Effector memory CD4-positive, alpha-beta T cell (primary cell): ENCODE results near the gene PAM.
"Not testable (repeated sequence)": the region's sequence is repeated elsewhere in the genome, so short reads cannot be mapped to it uniquely, and the experiment has no call there.

Experiments used
- DNase-seq, 3 donors: peaks; one replicate each; pipeline ENCODE4 v3.0.0-alpha.2; 2020
- H3K27ac ChIP-seq: 2 replicates; pipeline ENCODE4 v1.7.0; 2013; ENCODE audit warnings: mild to moderate bottlenecking, low read length, moderate library complexity; ENCODE audit not compliant: insufficient read depth, poor library complexity, severe bottlenecking
- H3K27me3 ChIP-seq: replicated peaks from 2 replicates; pipeline ENCODE4 v1.7.0; 2013; ENCODE audit warnings: mild to moderate bottlenecking, low read length; ENCODE audit not compliant: insufficient read depth, control insufficient read depth, poor library complexity, severe bottlenecking
- H3K36me3 ChIP-seq: 2 replicates; pipeline ENCODE4 v1.7.0; 2013; ENCODE audit warnings: mild to moderate bottlenecking, low read length, moderate library complexity; ENCODE audit not compliant: control insufficient read depth, insufficient read depth
- H3K4me1 ChIP-seq: 2 replicates; pipeline ENCODE4 v1.7.0; 2013; ENCODE audit warnings: low read length, mild to moderate bottlenecking; ENCODE audit not compliant: control insufficient read depth, insufficient read depth, poor library complexity, severe bottlenecking
- H3K4me3 ChIP-seq: 2 replicates; pipeline ENCODE4 v1.7.0; 2013; ENCODE audit warnings: low read length, low read depth, mild to moderate bottlenecking; ENCODE audit not compliant: insufficient read depth, poor library complexity, severe bottlenecking
- H3K9me3 ChIP-seq: 2 replicates; pipeline ENCODE4 v1.7.0; 2013; ENCODE audit warnings: mild to moderate bottlenecking, low read length, moderate library complexity; ENCODE audit not compliant: control insufficient read depth

PAM gene

DNA sequence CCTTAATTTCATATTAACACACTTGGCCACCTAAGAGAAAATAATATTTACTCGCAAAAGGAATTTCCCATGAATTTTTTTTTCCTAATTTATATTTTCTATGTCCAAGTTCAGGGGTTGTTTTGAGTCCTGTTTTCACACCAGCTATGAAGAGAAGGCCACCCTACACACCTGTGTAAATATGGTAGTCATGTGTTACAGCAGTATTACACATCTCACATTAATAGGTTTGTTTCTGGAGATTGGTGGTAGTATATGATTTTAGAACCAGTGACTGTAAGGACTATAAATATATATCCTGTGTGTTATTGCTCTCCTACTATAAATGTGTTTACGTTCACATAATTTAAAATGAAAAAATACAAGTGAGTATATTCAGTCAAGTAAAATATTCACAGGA, 147.5 kb downstream of the PAM start:
- Histone ChIP-seq H3K4me1 (no peaks in the 10 kb centered on the region), H3K9me3 (no peaks in the 10 kb centered on the region), H3K36me3 (no peaks in the 10 kb centered on the region), H3K4me3 (no peak overlapping the region), H3K27me3 (no peaks in the 10 kb centered on the region), H3K27ac (no peak overlapping the region)
- no peak for DNase-seq

DNA sequence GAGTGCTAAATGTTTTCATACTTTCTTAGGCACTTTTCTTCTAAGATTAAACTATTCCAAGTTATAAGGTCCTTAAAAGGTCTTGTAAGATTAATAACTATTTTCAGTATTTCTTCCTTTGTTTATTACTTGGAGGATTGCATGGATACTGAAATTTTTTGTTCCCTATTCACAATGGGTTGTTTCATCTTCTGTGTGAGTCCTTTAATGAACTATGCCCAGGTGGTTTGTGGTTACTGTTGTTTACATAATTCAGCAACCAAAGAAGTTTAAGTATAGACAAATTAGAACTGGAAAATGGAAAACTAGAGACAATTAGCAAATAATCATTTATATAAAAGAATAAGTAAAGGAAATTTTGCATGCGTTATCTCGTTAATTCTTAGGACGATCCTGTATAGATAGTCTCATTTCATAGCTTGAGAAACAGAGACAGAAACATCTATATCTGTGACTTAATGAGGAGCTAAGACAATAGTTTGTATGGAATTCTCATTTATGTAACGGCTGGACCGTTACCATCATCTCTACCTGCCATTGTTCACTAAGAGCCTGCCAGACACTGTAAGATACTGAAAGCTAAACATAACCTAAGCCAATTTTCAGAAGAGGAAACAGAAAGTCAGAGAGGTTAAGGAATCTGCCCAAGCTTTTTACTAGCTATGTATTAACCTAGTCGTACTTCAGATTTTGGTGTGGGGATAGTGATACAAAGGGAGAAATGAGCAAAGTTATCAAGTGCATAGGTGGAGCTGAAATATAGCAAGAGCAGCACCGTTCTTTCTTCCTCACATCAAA, 148.2 kb downstream of the PAM start:
- H3K4me3 ChIP-seq = no peak overlapping the region
- no peaks in the 10 kb centered on the region for H3K27me3 ChIP-seq
- DNase-seq = no peak
- no peak overlapping the region for H3K27ac ChIP-seq
- no peaks in the 10 kb centered on the region for H3K36me3 ChIP-seq
- no peaks in the 10 kb centered on the region for H3K9me3 ChIP-seq
- H3K4me1 ChIP-seq = no peaks in the 10 kb centered on the region

- Histone ChIP-seq H3K4me3 (no peak overlapping the region), H3K27me3 (no peaks in the 10 kb centered on the region), H3K27ac (no peak overlapping the region), H3K4me1 (no peaks in the 10 kb centered on the region), H3K36me3 (no peaks in the 10 kb centered on the region), H3K9me3 (no peaks in the 10 kb centered on the region)
- no peak for DNase-seq
These were observed 150.0 kb downstream of the PAM start for GRCh38 chr5:102905056-102905455.

- not testable (repeated sequence) for H3K36me3 ChIP-seq, H3K9me3 ChIP-seq, H3K4me1 ChIP-seq, H3K4me3 ChIP-seq, H3K27ac ChIP-seq, H3K27me3 ChIP-seq, DNase-seq
These were observed 152.0 kb downstream of the PAM start for GRCh38 chr5:102907099-102907498.

GRCh38 chr5:102910240-102911226, 155.4 kb downstream of the PAM start:
- Histone ChIP-seq H3K9me3 (no peaks in the 10 kb centered on the region), H3K27ac (no peak overlapping the region), H3K4me3 (no peak overlapping the region), H3K36me3 (no peaks in the 10 kb centered on the region), H3K27me3 (no peaks in the 10 kb centered on the region), H3K4me1 (no peaks in the 10 kb centered on the region)
- DNase-seq = no peak

DNA sequence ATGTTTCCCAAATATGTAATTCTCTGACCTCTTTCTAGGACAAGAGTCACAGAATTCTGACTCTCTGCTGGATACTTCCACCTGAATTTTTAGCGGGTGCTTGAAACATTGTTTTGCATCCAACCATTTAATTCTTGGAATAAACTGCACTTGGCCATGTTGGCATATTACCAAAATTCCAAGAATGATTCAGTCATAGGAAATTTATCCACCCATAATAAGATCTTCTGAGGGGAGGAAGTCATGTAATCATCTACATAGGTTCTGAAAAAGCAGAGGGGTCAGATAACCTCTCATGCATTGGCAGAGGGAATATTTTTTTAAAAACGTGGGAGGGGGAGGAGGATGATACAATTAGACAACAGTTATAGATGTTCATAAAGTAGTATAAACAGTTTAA, 156.9 kb downstream of the PAM start:
- Histone ChIP-seq H3K27ac (no peak overlapping the region), H3K4me1 (no peaks in the 10 kb centered on the region), H3K9me3 (no peaks in the 10 kb centered on the region), H3K4me3 (no peak overlapping the region), H3K27me3 (no peaks in the 10 kb centered on the region), H3K36me3 (no peaks in the 10 kb centered on the region)
- no peak for DNase-seq

DNA sequence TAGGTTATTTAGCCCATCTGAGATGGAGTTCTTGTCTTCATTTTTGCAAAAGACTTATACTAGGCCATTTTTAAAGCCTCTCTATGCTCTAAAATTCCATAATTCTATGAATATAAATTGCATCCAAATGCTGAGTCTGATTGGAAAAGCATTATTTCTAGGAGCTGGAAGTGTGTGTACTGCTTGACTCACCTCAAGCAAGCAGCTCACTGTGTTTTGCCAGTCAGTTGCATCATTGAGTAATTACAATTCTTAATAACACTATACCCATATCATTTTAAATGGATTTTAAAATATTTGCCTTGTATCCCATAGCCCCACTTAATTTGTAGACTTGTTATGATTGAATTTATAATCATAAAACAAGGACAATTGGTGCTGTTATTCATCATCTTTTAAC, 161.0 kb downstream of the PAM start:
- no peaks in the 10 kb centered on the region for H3K27me3 ChIP-seq
- no peak overlapping the region for H3K27ac ChIP-seq
- no peak overlapping the region for H3K4me3 ChIP-seq
- H3K36me3 ChIP-seq = no peaks in the 10 kb centered on the region
- no peaks in the 10 kb centered on the region for H3K4me1 ChIP-seq
- DNase-seq = no peak
- no peaks in the 10 kb centered on the region for H3K9me3 ChIP-seq

GRCh38 chr5:102918986-102919610, 164.0 kb downstream of the PAM start:
- no peaks in the 10 kb centered on the region for H3K4me1 ChIP-seq
- H3K9me3 ChIP-seq = no peaks in the 10 kb centered on the region
- no peak for DNase-seq
- H3K27me3 ChIP-seq = no peaks in the 10 kb centered on the region
- H3K4me3 ChIP-seq = no peak overlapping the region
- no peaks in the 10 kb centered on the region for H3K36me3 ChIP-seq
- H3K27ac ChIP-seq = no peak overlapping the region

- H3K4me3 ChIP-seq = no peak overlapping the region
- no peaks in the 10 kb centered on the region for H3K36me3 ChIP-seq
- no peaks in the 10 kb centered on the region for H3K27me3 ChIP-seq
- no peak for DNase-seq
- H3K9me3 ChIP-seq = no peaks in the 10 kb centered on the region
- H3K4me1 ChIP-seq = no peaks in the 10 kb centered on the region
- no peak overlapping the region for H3K27ac ChIP-seq
These were observed 165.7 kb downstream of the PAM start for GRCh38 chr5:102920762-102921161.
